CD14-positive monocyte (primary cell): ENCODE data around the gene ANKRD34B. TPM values are rescaled to one million over a fixed set of nuclear protein-coding genes. Genes with fewer than 3 reads are reported as not detected.
"Not testable (repeated sequence)": the region's sequence is repeated elsewhere in the genome, so short reads cannot be mapped to it uniquely, and the experiment has no call there.

Experiments used
- DNase-seq, 3 donors: peaks; one replicate each; pipeline ENCODE4 v3.0.0-alpha.2; 2011 to 2022
- H2AFZ ChIP-seq: 2 replicates; pipeline ENCODE4 v1.6.0; 2012; ENCODE audit warnings: mild to moderate bottlenecking, low read depth, low read length, inconsistent platforms; ENCODE audit not compliant: insufficient read depth, poor library complexity, severe bottlenecking
- H3K27ac ChIP-seq, 2 donors: 1 replicate in 1 of 2; 2 replicates in 1 of 2; pipeline ENCODE4 v1.5.1; 2012 to 2013; ENCODE audit warnings: low read length in 2 of 2, control low read depth in 1 of 2, inconsistent platforms in 1 of 2, low read depth in 1 of 2, mild to moderate bottlenecking in 1 of 2
- H3K27me3 ChIP-seq, 2 donors: one replicate each; pipeline versions ENCODE4 v1.6.0 to v1.6.1; 2011 to 2013; ENCODE audit warnings: low read length in 2 of 2; ENCODE audit not compliant: control insufficient read depth in 2 of 2, insufficient read depth in 2 of 2
- H3K36me3 ChIP-seq, 2 donors: replicated peaks in 1 of 2; 1 replicate in 1 of 2; 2 replicates in 1 of 2; pipeline versions ENCODE4 v1.5.1 to v1.6.1; 2012 to 2013; ENCODE audit warnings: low read length in 2 of 2, control low read depth in 1 of 2, inconsistent platforms in 1 of 2, mild to moderate bottlenecking in 1 of 2; ENCODE audit not compliant: insufficient read depth in 2 of 2, control insufficient read depth in 1 of 2
- H3K4me1 ChIP-seq, 2 donors: 1 replicate in 1 of 2; 2 replicates in 1 of 2; pipeline versions ENCODE4 v1.5.1 to v1.6.1; 2012 to 2013; ENCODE audit warnings: low read length in 2 of 2, control low read depth in 1 of 2, inconsistent platforms in 1 of 2, mild to moderate bottlenecking in 1 of 2, moderate library complexity in 1 of 2; ENCODE audit not compliant: insufficient read depth in 2 of 2, control insufficient read depth in 1 of 2
- H3K4me2 ChIP-seq: replicated peaks from 2 replicates; pipeline ENCODE3; 2012; ENCODE audit warnings: low read length, moderate library complexity, mild to moderate bottlenecking; ENCODE audit not compliant: poor library complexity, severe bottlenecking; ENCODE audit errors: extremely low read depth
- H3K4me3 ChIP-seq, 3 experiments: fragments of 200-600 bp in 1 of 3; sonication (generic) in 1 of 3; replicated peaks in 1 of 3; 1 replicate in 2 of 3; 2 replicates in 1 of 3; pipeline ENCODE4 v1.5.1; 2011 to 2013; ENCODE audit warnings: low read length in 3 of 3, mild to moderate bottlenecking in 3 of 3, control low read depth in 2 of 3, low read depth in 2 of 3, inconsistent platforms in 1 of 3, moderate library complexity in 1 of 3
- H3K79me2 ChIP-seq: 2 replicates; pipeline ENCODE4 v1.6.0; 2012; ENCODE audit warnings: mild to moderate bottlenecking, control low read depth, inconsistent platforms, low read length, moderate library complexity; ENCODE audit not compliant: insufficient read depth
- H3K9ac ChIP-seq: 2 replicates; pipeline ENCODE4 v1.6.0; 2017; ENCODE audit warnings: low read length, mild to moderate bottlenecking; ENCODE audit not compliant: insufficient read depth, poor library complexity, severe bottlenecking
- H3K9me3 ChIP-seq, 2 donors: replicated peaks in 1 of 2; 1 replicate in 1 of 2; 2 replicates in 1 of 2; pipeline versions ENCODE4 v1.5.1 to v1.6.1; 2012 to 2013; ENCODE audit warnings: low read length in 2 of 2, control low read depth in 1 of 2; ENCODE audit not compliant: control insufficient read depth in 1 of 2, insufficient read depth in 1 of 2
- H4K20me1 ChIP-seq: 2 replicates; pipeline ENCODE4 v1.6.0; 2012; ENCODE audit warnings: mild to moderate bottlenecking, low read length, control low read depth, moderate library complexity; ENCODE audit not compliant: insufficient read depth
- H3K27ac Mint-ChIP-seq, 7 donors: one replicate each; pipeline ENCODE4 v1.8.0; 2020; ENCODE audit warnings: mild to moderate bottlenecking in 7 of 7, mixed read lengths in 7 of 7, moderate library complexity in 6 of 7, inconsistent platforms in 2 of 7
- H3K27me3 Mint-ChIP-seq, 3 donors: one replicate each; pipeline ENCODE4 v1.8.0; 2021 to 2022; ENCODE audit warnings: low read depth in 3 of 3, mild to moderate bottlenecking in 3 of 3, mixed read lengths in 3 of 3, moderate library complexity in 3 of 3, inconsistent platforms in 1 of 3
- H3K36me3 Mint-ChIP-seq, 2 donors: one replicate each; pipeline ENCODE4 v1.8.0; 2020; ENCODE audit warnings: mixed read lengths in 2 of 2, inconsistent platforms in 1 of 2, mild to moderate bottlenecking in 1 of 2
- H3K4me1 Mint-ChIP-seq: one replicate; pipeline ENCODE4 v1.8.0; 2020; ENCODE audit warnings: mild to moderate bottlenecking, mixed read lengths
- H3K4me3 Mint-ChIP-seq, 2 donors: one replicate each; pipeline ENCODE4 v1.8.0; 2020; ENCODE audit warnings: mild to moderate bottlenecking in 2 of 2, mixed read lengths in 2 of 2, moderate library complexity in 1 of 2
- H3K9me3 Mint-ChIP-seq, 7 donors: one replicate each; pipeline ENCODE4 v1.8.0; 2020 to 2022; ENCODE audit warnings: mixed read lengths in 7 of 7, mild to moderate bottlenecking in 6 of 7, moderate library complexity in 6 of 7, inconsistent platforms in 2 of 7
- WGBS: methylation state at CpG from one replicate; pipeline ENCODE4 v1.1.5; 2013; ENCODE audit warnings: missing lambda C conversion rate; ENCODE audit not compliant: insufficient coverage; 5-methylcytosine and 5-hydroxymethylcytosine counted together
- intact Hi-C, 2 donors: fragments of 100-400 bp; cut with micrococcal nuclease; formaldehyde crosslinking; loops; one replicate each; pipeline versions ENCODE4 v1.15.0 to v1.15.1; 2023
- polyA plus RNA-seq, 3 donors: library from polyadenylated mRNA; depleted of rRNA in 1 of 3; unstranded in 2 of 3; stranded (reverse) in 1 of 3; fragments of 300-500 nt in 2 of 3; fragments of >200 nt in 1 of 3; fragmentation: Illumina TruSeq in 2 of 3; gene quantifications; 1 replicate in 2 of 3; 2 replicates in 1 of 3; pipeline ENCODE4 v1.2.3, GENCODE V29; 2012 to 2021
- TF ChIP-seq, protein P1 (sequence below): fragments of 200-600 bp; IDR thresholded peaks from one replicate; pipeline ENCODE4 v1.8.0; 2022; ENCODE audit warnings: antibody characterized with exemption, mild to moderate bottlenecking

The ANKRD34B gene
- polyA plus RNA-seq, 3 donors = 0.43 to 2.0 (median 1.3) TPM

DNA sequence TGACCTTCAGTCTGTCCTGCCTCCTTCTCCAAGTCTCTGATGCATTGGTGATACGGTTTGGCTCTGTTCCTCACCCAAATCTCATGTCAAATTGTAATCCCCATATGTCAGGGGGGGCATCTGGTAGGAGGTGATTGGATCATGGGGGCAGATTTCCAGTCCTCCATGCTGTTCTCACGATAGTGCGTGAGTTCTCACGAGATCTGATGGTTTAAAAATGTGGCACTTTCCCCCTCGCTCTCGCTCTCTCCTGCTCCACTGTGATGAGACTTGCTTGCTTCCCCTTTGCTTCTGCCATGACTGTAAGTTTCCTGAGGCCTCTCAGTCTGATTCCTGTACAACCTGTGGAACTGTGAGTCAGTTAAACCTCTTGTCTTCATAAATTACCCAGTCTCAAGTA lies 14.7 kb upstream of the ANKRD34B start:
- Mint-ChIP-seq H3K4me1 (no peaks in the 10 kb centered on the region), H3K4me3 (no peak overlapping the region), H3K27me3 (peaks cover 0 to 2% (median 0%) of the 10 kb centered on the region in 3 donors), H3K27ac (no peak overlapping the region), H3K36me3 (no peaks in the 10 kb centered on the region), H3K9me3 (peaks cover 0 to 14% (median 2%) of the 10 kb centered on the region in 7 donors)
- Histone ChIP-seq H3K4me1 (no peaks in the 10 kb centered on the region), H3K36me3 (no peaks in the 10 kb centered on the region), H3K9ac (no peak overlapping the region), H4K20me1 (no peaks in the 10 kb centered on the region), H3K79me2 (no peaks in the 10 kb centered on the region), H3K27ac (no peak overlapping the region), H3K9me3 (no peaks in the 10 kb centered on the region), H3K4me3 (no peak overlapping the region), H3K27me3 (no peaks in the 10 kb centered on the region), H3K4me2 (no peak overlapping the region), H2AFZ (no peak overlapping the region)
- WGBS = 100% methylated on average over 2 of the region's 6 CpGs
- DNase-seq = no peak
- intact Hi-C loops = no loop called here
- TF ChIP-seq, protein P1, sequence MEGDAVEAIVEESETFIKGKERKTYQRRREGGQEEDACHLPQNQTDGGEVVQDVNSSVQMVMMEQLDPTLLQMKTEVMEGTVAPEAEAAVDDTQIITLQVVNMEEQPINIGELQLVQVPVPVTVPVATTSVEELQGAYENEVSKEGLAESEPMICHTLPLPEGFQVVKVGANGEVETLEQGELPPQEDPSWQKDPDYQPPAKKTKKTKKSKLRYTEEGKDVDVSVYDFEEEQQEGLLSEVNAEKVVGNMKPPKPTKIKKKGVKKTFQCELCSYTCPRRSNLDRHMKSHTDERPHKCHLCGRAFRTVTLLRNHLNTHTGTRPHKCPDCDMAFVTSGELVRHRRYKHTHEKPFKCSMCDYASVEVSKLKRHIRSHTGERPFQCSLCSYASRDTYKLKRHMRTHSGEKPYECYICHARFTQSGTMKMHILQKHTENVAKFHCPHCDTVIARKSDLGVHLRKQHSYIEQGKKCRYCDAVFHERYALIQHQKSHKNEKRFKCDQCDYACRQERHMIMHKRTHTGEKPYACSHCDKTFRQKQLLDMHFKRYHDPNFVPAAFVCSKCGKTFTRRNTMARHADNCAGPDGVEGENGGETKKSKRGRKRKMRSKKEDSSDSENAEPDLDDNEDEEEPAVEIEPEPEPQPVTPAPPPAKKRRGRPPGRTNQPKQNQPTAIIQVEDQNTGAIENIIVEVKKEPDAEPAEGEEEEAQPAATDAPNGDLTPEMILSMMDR = no peak

DNA sequence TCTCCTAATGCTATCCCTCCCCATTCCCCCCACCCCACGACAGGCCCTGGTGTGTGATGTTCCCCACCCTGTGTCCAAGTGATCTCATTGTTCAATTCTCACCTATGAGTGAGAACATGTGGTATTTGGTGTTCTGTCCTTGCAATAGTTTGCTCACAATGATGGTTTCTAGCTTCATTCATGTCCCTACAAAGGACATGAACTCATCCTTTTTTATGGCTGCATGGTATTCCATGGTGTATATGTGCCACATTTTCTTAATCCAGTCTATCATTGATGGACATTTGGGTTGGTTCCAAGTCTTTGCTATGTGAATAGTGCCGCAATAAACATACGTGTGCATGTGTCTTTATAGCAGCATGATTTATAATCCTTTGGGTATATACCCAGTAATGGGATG lies 10.2 kb upstream of the ANKRD34B start:
- Mint-ChIP-seq H3K27me3 (peaks cover 10 to 18% (median 10%) of the 10 kb centered on the region in 3 donors), H3K9me3 (peaks cover 0 to 16% (median 2%) of the 10 kb centered on the region in 7 donors)
- intact Hi-C loops, H3K4me3 Mint-ChIP-seq, H3K4me1 ChIP-seq, H3K27ac ChIP-seq, H3K27ac Mint-ChIP-seq, H3K4me2 ChIP-seq, H3K4me3 ChIP-seq, H3K36me3 Mint-ChIP-seq, H3K36me3 ChIP-seq, H4K20me1 ChIP-seq, H3K9me3 ChIP-seq, H3K4me1 Mint-ChIP-seq, H2AFZ ChIP-seq, H3K79me2 ChIP-seq, H3K27me3 ChIP-seq, H3K9ac ChIP-seq, DNase-seq: not testable (repeated sequence)
- WGBS = no CpG with 5 or more reads among the region's 3 CpGs
